ENCODE measurements around the gene TPX2. TPM values are rescaled to one million over a fixed set of nuclear protein-coding genes. Genes with fewer than 3 reads are reported as not detected.
A peak's percentile ranks its signal among the peaks of the same experiment; 100 is the strongest.

Gene TPX2
- total RNA-seq, 4 donors from 2014 or later, result 0.12 to 32.4 (median 0.59) TPM; not detected in 1

- no peaks in the 10 kb centered on the region for H3K9me3 ChIP-seq
- H3K36me3 ChIP-seq, result no peaks in the 10 kb centered on the region
- no peak for DNase-seq
- TF ChIP-seq POLR2A (IDR thresholded peaks at IDR 0.05), result no peak
- TF ChIP-seq CTCF (IDR thresholded peaks at IDR 0.05), result no peak
- no peaks in the 10 kb centered on the region for H3K27me3 ChIP-seq
- H3K4me1 ChIP-seq, result peaks cover 0 to 17% of the 10 kb centered on the region in 2 donors
- intact Hi-C loops (cut with DNase I; ENCODE audit: low total_unique reads), result no loop called here
- peak overlapping the region; percentile 43 to 98 for H3K27ac ChIP-seq
- H3K4me3 ChIP-seq, result no peak overlapping the region
Measured at GRCh38 chr20:31717478-31718201, 21.4 kb upstream of the TPX2 start.

GRCh38 chr20:31718952-31719643 is 20.0 kb upstream of the TPX2 start:
- intact Hi-C loops (cut with DNase I; ENCODE audit: low total_unique reads), result no loop called here
- H3K4me1 ChIP-seq, result peaks cover 0 to 10% of the 10 kb centered on the region in 2 donors
- H3K36me3 ChIP-seq, result no peaks in the 10 kb centered on the region
- H3K27ac ChIP-seq, result peak overlapping the region; percentile 98 to 99
- no peak overlapping the region for H3K4me3 ChIP-seq
- DNase-seq, result no peak
- H3K9me3 ChIP-seq, result no peaks in the 10 kb centered on the region
- H3K27me3 ChIP-seq, result no peaks in the 10 kb centered on the region
- TF ChIP-seq CTCF (IDR thresholded peaks at IDR 0.05) (no peak), POLR2A (IDR thresholded peaks at IDR 0.05) (no peak)

- intact Hi-C loops (cut with DNase I; ENCODE audit: low total_unique reads), result no loop called here
- TF ChIP-seq POLR2A (IDR thresholded peaks at IDR 0.05) (no peak), CTCF (IDR thresholded peaks at IDR 0.05) (no peak)
- no peaks in the 10 kb centered on the region for H3K27me3 ChIP-seq
- no peaks in the 10 kb centered on the region for H3K36me3 ChIP-seq
- H3K4me1 ChIP-seq, result peaks cover 0 to 7% of the 10 kb centered on the region in 2 donors
- H3K4me3 ChIP-seq, result peak overlapping the region; percentile 75 to 90
- no peaks in the 10 kb centered on the region for H3K9me3 ChIP-seq
- peak overlapping the region; percentile 98 to 99 for H3K27ac ChIP-seq
- DNase-seq, result no peak
Measured at GRCh38 chr20:31719644-31720485, 19.2 kb upstream of the TPX2 start.

GRCh38 chr20:31720486-31721407 is 18.3 kb upstream of the TPX2 start:
- peaks cover 0 to 7% of the 10 kb centered on the region in 2 donors for H3K4me1 ChIP-seq
- no peak for TF ChIP-seq POLR2A (IDR thresholded peaks at IDR 0.05)
- no peak for TF ChIP-seq CTCF (IDR thresholded peaks at IDR 0.05)
- DNase-seq, result no peak
- peak overlapping the region; percentile 75 to 90 for H3K4me3 ChIP-seq
- H3K27ac ChIP-seq, result peak overlapping the region; percentile 98 to 99
- H3K36me3 ChIP-seq, result no peaks in the 10 kb centered on the region
- intact Hi-C loops (cut with DNase I; ENCODE audit: low total_unique reads), result no loop called here
- H3K9me3 ChIP-seq, result no peaks in the 10 kb centered on the region
- H3K27me3 ChIP-seq, result no peaks in the 10 kb centered on the region
